OCI-LY7 (cell line): ENCODE measurements around the gene NTN4. TPM values are rescaled to one million over a fixed set of nuclear protein-coding genes. Genes with fewer than 3 reads are reported as not detected.

Experiments
- BruUV-seq: library from RNA; stranded (reverse); fragments of 400-500 nt; replicated peaks from 2 replicates; lab custom pipeline; 2021; lab: Mats Ljungman, UMichigan
- CTCF ChIA-PET: fragments of 300-600 bp; sonication (Branson Sonifier 250); formaldehyde crosslinking; loops from one replicate; lab custom pipeline; 2022; ENCODE audit warnings: antibody characterized with exemption; ENCODE audit not compliant: unreplicated experiment; lab: Charles Lee
- POLR2A ChIA-PET: fragments of 300-600 bp; sonication (Branson Sonifier 250); formaldehyde crosslinking; loops from one replicate; lab custom pipeline; 2022; ENCODE audit warnings: antibody characterized with exemption; lab: Charles Lee
- DNase-seq: peaks from one replicate; pipeline ENCODE4 v3.0.0-alpha.2; 2015; ENCODE audit warnings: low spot score
- H2AFZ ChIP-seq: fragments of 200-600 bp; sonication (generic), shearing (Covaris generic); 2 replicates; pipeline ENCODE4 v1.6.1; 2014; ENCODE audit warnings: mild to moderate bottlenecking, antibody characterized with exemption, low read length, moderate library complexity
- H3K27ac ChIP-seq: fragments of 200-600 bp; sonication (generic); 2 replicates; pipeline ENCODE4 v1.5.1; 2014; ENCODE audit warnings: mixed run types, low read depth, mild to moderate bottlenecking, moderate library complexity, low read length, inconsistent platforms; ENCODE audit not compliant: poor library complexity, severe bottlenecking
- H3K36me3 ChIP-seq: fragments of 200-600 bp; sonication (generic); 2 replicates; pipeline ENCODE4 v1.6.1; 2014; ENCODE audit warnings: mild to moderate bottlenecking, antibody characterized with exemption, low read length, moderate library complexity, mixed read lengths; ENCODE audit not compliant: insufficient read depth
- H3K4me1 ChIP-seq: fragments of 200-600 bp; sonication (generic); 2 replicates; pipeline ENCODE4 v1.5.1; 2014; ENCODE audit warnings: mild to moderate bottlenecking, low read length; ENCODE audit not compliant: insufficient read depth, poor library complexity, severe bottlenecking
- H3K4me2 ChIP-seq: fragments of 200-600 bp; sonication (generic); 2 replicates; pipeline ENCODE4 v1.6.1; 2014; ENCODE audit warnings: mild to moderate bottlenecking, low read length
- H3K4me3 ChIP-seq: fragments of 200-600 bp; sonication (generic); 2 replicates; pipeline ENCODE4 v1.5.1; 2014; ENCODE audit warnings: mild to moderate bottlenecking, low read depth, low read length; ENCODE audit not compliant: poor library complexity, severe bottlenecking
- H3K79me2 ChIP-seq: fragments of 200-600 bp; sonication (generic); 2 replicates; pipeline ENCODE4 v1.6.1; 2016; ENCODE audit warnings: low read depth, mild to moderate bottlenecking, low read length, moderate library complexity, mixed read lengths; ENCODE audit not compliant: insufficient read depth
- H3K9me2 ChIP-seq: fragments of 200-600 bp; sonication (generic); 2 replicates; pipeline ENCODE4 v1.6.1; 2016; ENCODE audit warnings: mild to moderate bottlenecking, low read length, mixed read lengths; ENCODE audit not compliant: insufficient read depth
- H3K9me3 ChIP-seq: fragments of 200-600 bp; sonication (generic); 2 replicates; pipeline ENCODE4 v1.6.1; 2014; ENCODE audit warnings: mild to moderate bottlenecking, mixed run types, low read length, mixed read lengths
- H4K20me1 ChIP-seq: fragments of 200-600 bp; sonication (generic); 2 replicates; pipeline ENCODE4 v1.6.1; 2014; ENCODE audit warnings: mild to moderate bottlenecking, antibody characterized with exemption, low read length, moderate library complexity, mixed read lengths; ENCODE audit not compliant: insufficient read depth
- EZH2phosphoT487 ChIP-seq: fragments of 200-600 bp; sonication (generic); IDR thresholded peaks from 2 replicates; pipeline ENCODE4 v1.6.1; 2018; ENCODE audit warnings: low read depth, borderline replicate concordance, mild to moderate bottlenecking, mixed run types, antibody characterized with exemption, low read length, moderate library complexity, mixed read lengths
- intact Hi-C: fragments of 100-400 bp; cut with micrococcal nuclease; formaldehyde crosslinking; loops from one replicate; pipeline ENCODE4 v1.10.0; 2022; ENCODE audit not compliant: unreplicated experiment
- total RNA-seq, 2 experiments: library from RNA; depleted of rRNA in 1 of 2; stranded (reverse); fragments of >200 nt in 1 of 2; shearing (Covaris generic) in 1 of 2; gene quantifications; 2 replicates each; pipeline ENCODE4 v1.2.3, GENCODE V29; 2014 to 2022
- TF ChIP-seq, protein P1 (sequence below): fragments of 200-600 bp; sonication (generic); conservative IDR thresholded peaks from 2 replicates; pipeline ENCODE4 v1.5.1; 2014; ENCODE audit warnings: mild to moderate bottlenecking, antibody characterized with exemption, low read length, moderate library complexity, mixed read lengths

The NTN4 gene
- total RNA-seq, 2 experiments from 2014 or later = not detected

- ChIA-PET CTCF (no interaction called here), POLR2A (no interaction called here)
- no peak overlapping the region for H3K4me3 ChIP-seq
- TF ChIP-seq EZH2phosphoT487 = no peak
- no peak for DNase-seq
- H3K9me3 ChIP-seq = no peaks in the 10 kb centered on the region
- H3K9me2 ChIP-seq = no peaks in the 10 kb centered on the region
- H4K20me1 ChIP-seq = no peaks in the 10 kb centered on the region
- H3K27ac ChIP-seq = no peak overlapping the region
- no TSS peak for BruUV-seq
- no peaks in the 10 kb centered on the region for H3K4me1 ChIP-seq
- H3K79me2 ChIP-seq = no peaks in the 10 kb centered on the region
- H3K4me2 ChIP-seq = no peak overlapping the region
- intact Hi-C loops = no loop called here
- no peak overlapping the region for H2AFZ ChIP-seq
- no peaks in the 10 kb centered on the region for H3K36me3 ChIP-seq
Measured at GRCh38 chr12:95789126-95790032, 1.2 kb downstream of the NTN4 start.

DNA sequence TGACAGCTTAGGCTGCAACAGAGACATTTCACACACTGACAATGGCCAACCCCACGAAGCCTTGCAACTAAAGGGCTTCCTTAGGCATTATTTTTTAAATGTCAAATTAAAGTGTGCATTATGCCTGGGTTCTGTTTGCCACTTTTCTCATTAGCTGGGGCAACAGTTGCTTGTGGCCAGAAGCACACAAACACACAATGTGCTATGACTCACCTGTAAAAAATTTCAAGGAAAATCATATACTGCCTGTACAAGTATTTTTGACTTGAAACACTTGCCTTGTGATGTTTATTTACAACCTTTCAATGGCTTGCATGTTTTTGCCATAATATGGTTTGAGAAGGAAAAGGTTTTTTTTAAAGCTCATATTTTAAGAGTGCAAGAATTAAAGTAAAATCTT lies 1.9 kb downstream of the NTN4 start:
- H3K4me1 ChIP-seq = no peaks in the 10 kb centered on the region
- no peak overlapping the region for H3K27ac ChIP-seq
- no peaks in the 10 kb centered on the region for H3K79me2 ChIP-seq
- no peaks in the 10 kb centered on the region for H3K9me3 ChIP-seq
- H2AFZ ChIP-seq = no peak overlapping the region
- no TSS peak for BruUV-seq
- no peak for DNase-seq
- no peaks in the 10 kb centered on the region for H3K9me2 ChIP-seq
- POLR2A ChIA-PET = no interaction called here
- H4K20me1 ChIP-seq = no peaks in the 10 kb centered on the region
- intact Hi-C loops = no loop called here
- CTCF ChIA-PET = no interaction called here
- no peak overlapping the region for H3K4me2 ChIP-seq
- H3K36me3 ChIP-seq = no peaks in the 10 kb centered on the region
- TF ChIP-seq, protein P1, sequence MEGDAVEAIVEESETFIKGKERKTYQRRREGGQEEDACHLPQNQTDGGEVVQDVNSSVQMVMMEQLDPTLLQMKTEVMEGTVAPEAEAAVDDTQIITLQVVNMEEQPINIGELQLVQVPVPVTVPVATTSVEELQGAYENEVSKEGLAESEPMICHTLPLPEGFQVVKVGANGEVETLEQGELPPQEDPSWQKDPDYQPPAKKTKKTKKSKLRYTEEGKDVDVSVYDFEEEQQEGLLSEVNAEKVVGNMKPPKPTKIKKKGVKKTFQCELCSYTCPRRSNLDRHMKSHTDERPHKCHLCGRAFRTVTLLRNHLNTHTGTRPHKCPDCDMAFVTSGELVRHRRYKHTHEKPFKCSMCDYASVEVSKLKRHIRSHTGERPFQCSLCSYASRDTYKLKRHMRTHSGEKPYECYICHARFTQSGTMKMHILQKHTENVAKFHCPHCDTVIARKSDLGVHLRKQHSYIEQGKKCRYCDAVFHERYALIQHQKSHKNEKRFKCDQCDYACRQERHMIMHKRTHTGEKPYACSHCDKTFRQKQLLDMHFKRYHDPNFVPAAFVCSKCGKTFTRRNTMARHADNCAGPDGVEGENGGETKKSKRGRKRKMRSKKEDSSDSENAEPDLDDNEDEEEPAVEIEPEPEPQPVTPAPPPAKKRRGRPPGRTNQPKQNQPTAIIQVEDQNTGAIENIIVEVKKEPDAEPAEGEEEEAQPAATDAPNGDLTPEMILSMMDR = no peak
- TF ChIP-seq EZH2phosphoT487 = no peak
- H3K4me3 ChIP-seq = no peak overlapping the region

DNA sequence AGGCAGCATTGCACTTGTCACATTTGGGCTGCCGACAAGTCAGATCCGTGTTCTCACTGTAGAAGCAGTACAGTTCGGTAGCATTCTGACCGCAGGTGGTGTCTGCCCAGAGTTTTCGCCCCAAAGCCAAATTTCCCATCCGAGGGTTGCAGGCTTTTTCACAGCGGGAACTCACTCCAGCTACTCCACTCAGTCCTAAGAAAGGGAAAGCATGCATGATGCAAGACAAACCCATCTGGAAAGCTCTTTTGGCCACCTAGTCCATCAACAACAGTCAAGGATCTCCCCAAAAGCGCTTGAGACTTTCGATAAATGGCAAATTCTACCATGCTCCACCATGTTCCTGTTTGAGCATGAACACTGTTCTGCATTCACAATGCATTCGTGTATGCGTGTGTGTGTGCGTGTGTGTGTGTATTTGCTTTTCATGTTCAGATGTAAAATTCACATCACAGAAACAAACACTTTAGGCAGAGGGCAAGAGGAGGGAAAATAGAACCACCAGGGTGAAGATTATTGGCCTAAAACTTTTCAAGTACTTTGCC lies 3.2 kb downstream of the NTN4 start:
- Histone ChIP-seq H3K27ac (no peak overlapping the region), H2AFZ (no peak overlapping the region), H3K79me2 (no peaks in the 10 kb centered on the region), H3K36me3 (no peaks in the 10 kb centered on the region), H3K4me3 (no peak overlapping the region), H4K20me1 (no peaks in the 10 kb centered on the region), H3K4me1 (no peaks in the 10 kb centered on the region), H3K4me2 (no peak overlapping the region), H3K9me3 (no peaks in the 10 kb centered on the region), H3K9me2 (no peaks in the 10 kb centered on the region)
- no peak for DNase-seq
- POLR2A ChIA-PET = no interaction called here
- CTCF ChIA-PET = no interaction called here
- TF ChIP-seq, protein P1 = no peak
- TF ChIP-seq EZH2phosphoT487 = no peak
- BruUV-seq = no TSS peak
- intact Hi-C loops = no loop called here
